Activated T-cell treated with anti-CD3 and anti-CD28 coated beads, Interleukin-2, amount 50 U/mL, for 48 hours (primary cell): ENCODE results near the gene C19orf25.
A peak's percentile ranks its signal among the peaks of the same experiment; 100 is the strongest.
"Not testable (repeated sequence)": the region's sequence is repeated elsewhere in the genome, so short reads cannot be mapped to it uniquely, and the experiment has no call there.

ENCODE experiments used
- DNase-seq, 2 experiments: peaks; one replicate each; pipeline ENCODE4 v3.0.0-alpha.2; 2020

The C19orf25 gene

GRCh38 chr19:1445932-1446712 is 32.9 kb downstream of the C19orf25 start:
- peak in 1 of 2 experiments; percentile 49 for DNase-seq

DNA sequence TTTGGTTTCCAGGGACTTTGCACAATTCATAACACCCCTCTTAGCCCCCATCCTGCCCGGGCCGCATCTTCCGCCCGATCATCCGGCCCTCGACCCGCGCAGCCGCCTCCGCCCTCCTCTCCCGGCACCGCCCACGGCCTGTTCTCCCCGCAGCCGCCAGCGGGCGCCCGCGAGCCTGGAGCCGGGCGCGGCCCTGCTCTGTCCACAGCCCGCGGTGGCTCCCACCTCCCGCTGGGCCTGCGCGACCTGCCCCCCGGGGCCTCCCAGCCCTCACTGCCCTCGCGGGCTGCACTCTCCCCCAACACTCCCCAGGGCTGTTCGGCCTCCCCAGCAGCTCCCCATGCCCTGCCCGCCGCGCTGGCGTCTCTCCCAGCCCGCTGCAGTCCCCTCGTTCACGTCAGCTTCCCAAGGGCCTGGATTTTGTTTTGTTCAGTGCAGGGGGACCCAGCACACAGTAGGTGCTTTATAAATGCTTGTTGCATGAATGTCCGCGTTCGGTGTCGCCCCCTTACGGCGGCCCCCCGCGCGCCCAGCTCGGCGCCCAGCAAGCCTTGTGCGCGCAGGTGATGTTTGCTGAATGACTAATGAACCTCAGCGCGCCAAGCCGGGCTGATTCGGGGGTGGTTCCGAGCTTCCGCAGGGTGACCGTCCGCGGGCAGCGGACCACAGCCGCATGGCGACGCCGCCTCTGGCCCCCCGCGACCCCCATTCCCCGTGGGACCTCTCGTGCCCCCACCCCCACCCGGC is 33.7 kb downstream of the C19orf25 start:
- peak; percentile 86 to 90 for DNase-seq

DNA sequence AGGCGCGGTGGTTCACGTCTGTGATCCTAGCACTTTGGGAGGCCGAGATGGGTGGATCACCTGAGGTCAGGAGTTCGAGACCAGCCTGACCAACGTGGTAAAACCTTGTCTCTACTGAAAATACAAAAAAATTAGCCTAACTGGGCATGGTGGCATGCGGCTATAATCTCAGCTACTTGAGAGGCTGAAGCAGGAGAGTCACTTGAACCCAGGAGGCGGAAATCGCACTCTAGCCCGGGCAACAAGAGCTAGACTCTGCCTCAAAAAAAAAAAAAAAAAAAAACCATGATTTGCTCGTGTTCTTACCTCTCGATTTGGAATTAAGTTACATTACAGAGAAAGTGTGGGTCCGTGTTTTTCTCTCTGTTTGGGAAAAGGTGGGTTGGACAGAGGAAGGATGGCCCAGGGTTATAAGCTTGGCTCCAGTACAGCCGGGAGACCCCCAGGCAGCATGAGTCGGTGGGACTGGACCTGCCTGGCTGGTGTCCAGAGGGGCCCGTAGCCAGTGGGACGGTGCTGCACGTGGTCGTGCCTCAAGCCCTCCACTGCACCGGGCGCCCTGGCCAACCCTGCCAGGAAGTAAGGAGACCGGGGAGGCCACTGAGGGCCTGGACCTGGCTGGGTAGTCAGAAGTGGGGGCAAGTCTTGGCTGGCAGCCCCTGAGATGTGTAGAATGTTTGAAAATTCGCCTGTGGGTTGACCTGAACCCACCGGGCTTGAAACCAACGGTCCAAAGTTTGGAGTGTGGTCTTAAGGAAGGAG is 37.2 kb downstream of the C19orf25 start:
- DNase-seq: no peak

- no peak for DNase-seq
Observed at GRCh38 chr19:1441022-1441426, 38.0 kb downstream of the C19orf25 start.

GRCh38 chr19:1440418-1440801 is 38.6 kb downstream of the C19orf25 start:
- no peak for DNase-seq

DNA sequence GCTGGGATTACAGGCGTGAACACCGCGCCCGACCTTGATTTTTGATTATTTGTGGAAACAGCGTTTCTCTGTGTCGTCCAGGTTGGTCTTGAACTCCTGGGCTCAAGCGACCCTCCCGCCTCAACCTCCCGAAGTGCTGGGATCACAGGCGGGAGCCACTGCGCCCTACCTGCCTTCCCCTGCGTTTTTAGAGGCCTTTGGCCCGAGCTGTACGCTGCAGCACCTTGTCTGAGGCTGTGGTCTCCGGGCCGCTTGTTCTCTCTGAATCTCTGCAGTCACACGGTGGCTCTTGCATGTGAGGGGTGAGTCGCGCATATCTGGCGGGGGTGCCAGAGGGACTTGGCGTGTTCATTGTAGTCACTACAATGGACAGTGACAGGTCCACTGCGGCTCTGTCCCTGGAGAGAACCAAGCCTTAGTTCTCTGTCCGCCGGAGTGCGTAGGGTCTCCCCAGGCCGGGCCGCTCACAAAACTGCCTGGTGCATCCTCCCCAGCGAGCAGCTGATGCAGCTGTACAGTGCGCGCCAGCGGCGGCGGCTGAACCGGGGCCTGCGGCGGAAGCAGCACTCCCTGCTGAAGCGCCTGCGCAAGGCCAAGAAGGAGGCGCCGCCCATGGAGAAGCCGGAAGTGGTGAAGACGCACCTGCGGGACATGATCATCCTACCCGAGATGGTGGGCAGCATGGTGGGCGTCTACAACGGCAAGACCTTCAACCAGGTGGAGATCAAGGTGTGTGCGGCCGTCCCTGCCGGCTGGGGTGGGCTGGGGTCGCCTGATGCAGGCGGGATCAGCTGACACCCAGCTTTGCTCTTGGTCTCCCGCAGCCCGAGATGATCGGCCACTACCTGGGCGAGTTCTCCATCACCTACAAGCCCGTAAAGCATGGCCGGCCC is 39.2 kb downstream of the C19orf25 start:
- not testable (repeated sequence) for DNase-seq

GRCh38 chr19:1438933-1439354 is 40.1 kb downstream of the C19orf25 start:
- DNase-seq: no peak

DNA sequence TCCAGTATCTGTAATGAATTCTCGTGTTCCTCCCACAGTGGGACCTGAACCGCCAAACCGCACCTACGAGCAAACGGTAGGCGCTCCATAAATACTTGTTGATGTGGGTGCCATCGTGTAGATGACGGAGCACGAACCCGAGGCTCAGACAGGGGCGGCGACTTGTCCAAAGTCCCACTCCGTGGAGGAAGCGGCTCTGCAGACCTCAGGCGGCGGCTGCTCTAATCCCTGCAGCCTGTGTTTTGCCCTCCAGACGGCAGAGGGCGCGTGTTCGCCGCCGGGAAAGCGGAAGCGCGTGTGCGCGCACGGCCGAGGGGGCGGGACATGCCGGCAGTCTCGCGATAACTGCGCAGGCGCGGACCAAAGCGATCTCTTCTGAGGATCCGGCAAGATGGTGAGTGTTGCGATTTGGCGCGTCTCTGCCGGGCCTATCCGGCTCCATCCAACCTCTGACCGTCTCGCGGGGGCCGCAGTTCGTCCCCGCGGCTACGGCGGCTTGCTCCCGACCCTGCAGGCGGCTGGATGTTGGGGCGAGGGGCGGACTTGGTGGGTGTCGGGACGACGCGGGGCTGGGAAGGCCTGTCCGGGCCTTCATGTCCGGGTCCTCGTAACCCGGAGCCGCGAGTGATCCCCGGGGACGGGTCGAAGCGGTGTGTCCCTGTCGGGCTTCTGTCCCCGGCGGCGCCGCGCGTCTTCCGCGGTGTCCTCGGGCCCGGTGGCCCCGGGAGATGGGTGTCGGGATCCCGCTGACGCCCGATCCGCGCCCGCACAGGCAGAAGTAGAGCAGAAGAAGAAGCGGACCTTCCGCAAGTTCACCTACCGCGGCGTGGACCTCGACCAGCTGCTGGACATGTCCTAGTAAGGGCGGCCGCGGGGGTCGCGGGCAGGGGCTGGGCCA is 40.7 kb downstream of the C19orf25 start, which contains the start of gene RPS15:
Gene RPS15 (plus strand): TSS at position 362 of the 898 bp plus-strand sequence. CDS start 30 bp downstream, at position 392.
- peak; percentile 95 to 97 for DNase-seq

DNA sequence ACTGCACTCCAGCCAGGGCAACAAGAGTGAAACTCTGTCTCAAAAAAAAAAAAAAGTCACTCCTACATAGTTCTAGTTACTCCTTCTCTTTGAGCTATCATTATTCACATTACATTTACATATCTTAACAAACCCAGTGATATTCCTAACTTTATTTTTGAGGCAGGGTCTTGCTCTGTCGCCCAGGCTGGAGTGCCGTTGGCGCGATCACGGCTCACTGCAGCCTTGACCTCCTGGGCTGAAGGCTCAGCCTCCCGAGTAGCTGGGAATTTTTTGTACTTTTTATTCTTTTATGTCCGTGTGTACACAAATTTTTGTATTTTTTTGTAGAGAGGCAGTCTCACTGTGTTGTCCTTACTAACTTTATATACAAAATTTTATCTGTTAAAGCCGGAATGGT is 41.4 kb downstream of the C19orf25 start:
- DNase-seq: no peak

- no peak for DNase-seq
Observed at GRCh38 chr19:1435378-1435989, 43.5 kb downstream of the C19orf25 start.

- DNase-seq: no peak
Observed at GRCh38 chr19:1434577-1435060, 44.4 kb downstream of the C19orf25 start.

DNA sequence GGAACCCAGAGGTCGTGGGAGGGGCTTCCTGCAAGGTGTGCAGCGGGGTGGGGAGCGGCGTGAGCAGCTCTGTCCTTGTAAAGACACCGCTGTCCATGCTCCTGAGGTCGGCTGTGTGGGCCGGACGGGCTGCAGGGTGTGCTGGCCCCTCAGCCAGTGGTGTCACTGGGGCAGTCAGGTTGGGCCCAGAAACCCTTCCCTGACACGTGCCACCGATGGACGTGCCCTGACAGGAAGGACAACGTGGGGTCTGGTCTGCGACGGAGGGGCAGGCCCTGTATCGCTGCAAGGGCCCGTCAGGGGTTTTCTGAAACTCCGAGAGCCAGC is 45.0 kb downstream of the C19orf25 start:
- DNase-seq: no peak

- no peak for DNase-seq
Observed at GRCh38 chr19:1433119-1434039, 45.6 kb downstream of the C19orf25 start.

- no peak for DNase-seq
Observed at GRCh38 chr19:1432507-1432887, 46.5 kb downstream of the C19orf25 start.

DNA sequence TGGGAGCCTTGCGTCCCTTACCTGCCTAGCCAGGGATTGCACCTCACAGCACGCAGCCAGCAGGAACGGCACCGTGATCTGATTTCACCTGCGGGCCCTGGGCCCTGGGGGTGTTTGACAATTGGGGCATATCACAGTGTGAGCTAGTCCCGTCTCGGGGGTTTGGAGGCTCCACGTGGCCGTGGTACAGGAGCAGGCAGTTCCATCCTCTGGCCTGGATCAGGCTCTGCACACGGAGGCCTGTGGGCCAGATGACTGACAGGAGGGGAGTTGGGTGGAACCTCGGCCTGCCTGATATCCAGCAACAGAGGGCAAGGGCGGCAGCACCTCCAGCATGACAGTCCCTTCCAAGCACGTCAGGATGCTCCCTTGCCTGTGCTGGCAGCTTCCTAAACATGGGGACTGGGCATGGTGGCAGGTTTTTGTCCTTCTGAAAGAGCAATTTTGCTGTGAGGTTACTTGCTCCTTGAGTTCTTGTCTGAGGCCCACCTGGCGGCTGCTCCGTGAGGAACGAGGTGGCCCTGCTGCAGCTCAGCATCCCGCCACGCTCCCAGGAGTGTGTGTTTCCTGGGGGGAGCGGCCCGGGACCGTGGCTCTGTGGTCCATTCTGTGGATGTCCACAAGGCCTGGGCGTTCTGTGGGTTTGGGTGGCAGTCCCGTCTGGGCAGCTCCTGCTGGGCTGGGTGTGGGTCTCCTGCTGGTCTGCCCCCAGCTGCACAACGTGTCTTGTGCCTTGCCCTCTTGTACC is 47.1 kb downstream of the C19orf25 start:
- DNase-seq: no peak

- DNase-seq: no peak
Observed at GRCh38 chr19:1430246-1430645, 48.8 kb downstream of the C19orf25 start.

DNA sequence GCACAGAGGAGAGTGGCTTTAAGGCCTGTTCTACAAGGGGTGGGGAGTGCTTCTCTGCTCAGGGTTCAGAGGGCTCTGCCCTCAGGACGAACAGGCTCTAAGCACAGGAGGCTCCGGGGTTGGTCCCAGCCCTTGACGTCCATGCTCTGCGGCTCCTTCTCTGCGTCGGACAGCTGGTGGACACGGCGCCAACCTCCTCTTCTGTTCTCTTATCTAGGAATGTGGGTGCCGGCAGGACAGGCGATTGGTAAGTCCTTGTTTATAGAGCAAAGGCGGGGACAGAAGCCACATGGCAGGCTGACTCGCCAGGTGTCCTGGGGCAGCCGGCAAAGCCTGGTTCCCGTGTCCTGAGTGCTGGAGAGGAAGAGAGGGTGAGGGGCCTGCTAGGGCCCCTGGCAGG is 49.3 kb downstream of the C19orf25 start:
- DNase-seq: no peak

DNA sequence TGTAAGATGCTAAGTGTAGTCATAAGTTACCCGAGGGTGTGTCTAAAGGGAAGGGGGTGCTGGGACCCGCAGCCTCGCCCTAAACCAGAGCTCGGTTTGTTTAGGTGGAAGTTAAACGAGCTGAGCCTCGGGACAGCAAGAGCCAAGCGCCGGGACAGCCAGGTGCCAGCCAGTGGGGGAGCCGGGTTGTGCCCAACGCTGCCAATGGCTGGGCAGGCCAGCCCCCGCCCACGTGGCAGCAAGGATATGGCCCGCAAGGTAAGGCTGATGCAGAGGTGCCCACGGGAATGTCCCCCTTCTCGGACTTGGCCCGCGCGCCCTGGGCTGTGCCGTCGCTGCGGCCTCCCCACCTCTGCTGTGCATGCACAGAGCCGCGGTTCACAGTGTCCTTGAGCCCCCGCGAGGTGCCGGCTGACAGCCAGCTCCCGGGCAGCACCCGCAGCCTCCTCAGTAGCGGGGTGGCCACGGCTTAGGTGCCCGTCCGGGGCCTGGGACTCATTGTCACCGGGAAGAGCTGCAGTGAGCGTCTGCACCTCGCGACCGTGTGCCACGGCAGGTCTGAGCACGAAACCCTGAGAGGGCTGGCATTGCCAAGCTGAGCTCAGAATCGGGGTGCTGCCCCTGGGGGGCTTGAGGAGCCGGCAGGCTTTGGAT is 50.1 kb downstream of the C19orf25 start:
- DNase-seq: no peak
